Activated CD4-positive, CD25-positive, alpha-beta regulatory T cell treated with anti-CD3 and anti-CD28 coated beads, Interleukin-2, amount 50 U/mL, for 16 hours (primary cell): Measurements from ENCODE around the gene PTDSS2.
A peak's percentile ranks its signal among the peaks of the same experiment; 100 is the strongest.

Source experiments
- DNase-seq: peaks from one replicate; pipeline ENCODE4 v3.0.0-alpha.2; 2020; ENCODE audit warnings: low read depth, low spot score

PTDSS2 gene

DNA sequence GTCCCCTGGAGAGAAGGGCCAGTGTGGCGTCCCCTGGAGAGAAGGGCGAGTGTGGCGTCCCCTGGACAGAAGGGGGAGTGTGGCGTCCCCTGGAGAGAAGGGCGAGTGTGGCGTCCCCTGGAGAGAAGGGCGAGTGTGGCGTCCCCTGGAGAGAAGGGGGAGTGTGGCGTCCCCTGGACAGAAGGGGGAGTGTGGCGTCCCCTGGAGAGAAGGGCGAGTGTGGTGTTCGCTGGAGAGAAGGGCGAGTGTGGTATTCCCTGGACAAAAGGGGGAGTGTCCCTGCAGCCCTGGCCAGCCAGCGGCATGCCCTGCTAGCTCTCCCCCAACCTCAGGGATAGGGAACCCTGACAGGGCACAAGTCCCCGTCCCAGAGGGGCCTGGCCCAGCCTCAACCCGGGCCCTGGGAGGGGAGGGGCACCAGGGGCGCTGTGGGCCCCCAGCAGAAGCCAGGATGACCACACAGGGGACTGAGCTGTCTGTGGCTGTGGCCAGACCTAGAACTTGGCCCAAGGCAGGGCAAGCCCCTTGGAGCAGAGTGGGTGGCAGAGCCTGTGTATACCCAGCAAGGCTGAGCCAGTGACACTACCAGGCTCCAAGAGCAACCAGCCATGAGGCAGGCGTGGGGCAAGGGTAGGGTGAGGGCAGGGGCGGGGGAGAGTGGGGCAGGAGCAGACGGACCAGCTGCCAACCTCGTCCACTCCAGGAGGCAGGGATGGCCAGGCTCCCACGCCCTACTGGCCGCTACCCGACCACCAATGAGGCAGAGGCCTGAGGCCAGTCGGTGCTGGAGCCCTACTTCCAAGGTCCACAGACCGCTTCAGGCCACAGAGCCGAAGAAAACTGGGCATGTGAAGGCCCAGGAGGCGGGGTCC, 81.1 kb downstream of the PTDSS2 start:
- DNase-seq: no peak

DNA sequence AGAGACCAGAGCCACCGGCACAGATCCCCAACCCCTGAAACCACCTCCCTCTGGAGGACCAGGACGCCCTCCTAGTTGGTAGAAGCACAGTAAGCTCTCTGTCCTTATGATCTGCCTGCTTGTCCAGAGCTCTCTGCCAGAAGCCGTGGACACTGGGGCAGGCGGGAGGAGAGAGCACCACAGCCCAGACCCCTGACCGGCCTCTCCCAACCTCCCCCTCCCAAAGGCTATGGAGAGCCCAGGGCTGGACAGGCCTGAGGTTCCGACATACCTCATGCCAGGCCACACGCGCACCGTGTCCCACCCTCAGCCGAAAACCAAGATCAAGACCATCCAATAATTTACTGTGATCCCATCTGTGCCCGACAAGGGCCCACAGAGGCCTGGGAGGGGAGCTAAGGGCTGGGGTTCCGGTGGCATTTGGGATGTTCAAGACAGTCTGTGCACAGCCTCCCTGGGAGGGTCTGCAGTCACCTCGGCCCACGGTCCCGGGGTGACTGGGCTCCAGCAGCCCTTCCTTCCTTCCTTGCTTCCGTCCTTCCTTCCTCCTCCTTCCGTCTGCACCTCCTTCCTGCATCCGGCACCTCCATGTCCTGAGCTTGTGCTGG, 81.9 kb downstream of the PTDSS2 start:
- DNase-seq: no peak

DNA sequence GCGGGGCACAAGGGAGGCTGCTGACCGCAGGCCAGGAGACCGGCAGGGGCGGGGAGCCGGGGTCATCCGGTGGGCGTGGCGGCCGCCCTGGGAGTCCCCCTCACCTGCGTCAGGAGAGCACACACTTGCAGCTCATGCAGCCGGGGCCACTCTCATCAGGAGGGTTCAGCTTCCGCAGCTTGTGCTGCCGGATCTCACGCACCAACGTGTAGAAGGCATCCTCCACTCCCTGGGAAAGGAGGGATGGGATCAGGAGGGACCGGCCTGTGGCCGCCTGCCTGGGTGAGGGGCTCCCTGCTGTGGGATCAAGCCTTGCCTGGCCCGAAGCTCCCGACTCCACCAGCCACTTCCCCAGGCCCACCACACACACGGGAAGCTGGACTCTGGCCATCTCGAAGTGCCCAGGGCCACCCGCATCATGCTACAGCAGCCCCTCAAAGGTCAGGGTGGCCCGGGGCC, 82.5 kb downstream of the PTDSS2 start:
- DNase-seq: no peak

DNA sequence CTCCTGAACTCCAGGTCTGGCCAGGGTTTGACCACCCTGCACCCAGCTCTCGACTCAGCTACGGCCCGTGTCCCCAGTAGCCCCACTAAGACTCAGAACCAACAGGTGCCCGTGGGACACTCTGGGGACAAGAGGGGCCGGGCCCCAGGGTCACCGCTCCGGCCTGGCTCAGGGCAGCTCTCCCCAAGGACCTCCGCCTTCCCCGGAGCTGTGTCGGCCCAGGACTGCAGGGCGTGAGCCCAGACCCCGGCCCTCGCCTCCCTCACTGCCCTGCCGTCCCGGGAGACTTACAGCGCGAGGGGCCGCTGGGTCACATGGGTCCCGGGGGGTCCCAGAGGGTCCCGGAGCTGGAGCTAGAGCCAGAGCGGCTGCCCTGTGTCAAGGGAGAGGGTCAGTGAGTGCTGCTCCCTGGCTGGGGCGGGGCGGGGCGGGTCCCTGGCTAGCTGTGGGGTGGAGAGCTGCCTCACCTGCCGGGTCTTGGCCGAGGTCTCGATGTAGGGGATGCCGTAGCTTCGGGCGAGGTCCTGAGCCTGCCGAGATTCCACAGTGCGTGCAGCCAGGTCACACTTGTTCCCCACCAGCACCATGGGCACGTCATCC, 83.0 kb downstream of the PTDSS2 start:
- no peak for DNase-seq

DNA sequence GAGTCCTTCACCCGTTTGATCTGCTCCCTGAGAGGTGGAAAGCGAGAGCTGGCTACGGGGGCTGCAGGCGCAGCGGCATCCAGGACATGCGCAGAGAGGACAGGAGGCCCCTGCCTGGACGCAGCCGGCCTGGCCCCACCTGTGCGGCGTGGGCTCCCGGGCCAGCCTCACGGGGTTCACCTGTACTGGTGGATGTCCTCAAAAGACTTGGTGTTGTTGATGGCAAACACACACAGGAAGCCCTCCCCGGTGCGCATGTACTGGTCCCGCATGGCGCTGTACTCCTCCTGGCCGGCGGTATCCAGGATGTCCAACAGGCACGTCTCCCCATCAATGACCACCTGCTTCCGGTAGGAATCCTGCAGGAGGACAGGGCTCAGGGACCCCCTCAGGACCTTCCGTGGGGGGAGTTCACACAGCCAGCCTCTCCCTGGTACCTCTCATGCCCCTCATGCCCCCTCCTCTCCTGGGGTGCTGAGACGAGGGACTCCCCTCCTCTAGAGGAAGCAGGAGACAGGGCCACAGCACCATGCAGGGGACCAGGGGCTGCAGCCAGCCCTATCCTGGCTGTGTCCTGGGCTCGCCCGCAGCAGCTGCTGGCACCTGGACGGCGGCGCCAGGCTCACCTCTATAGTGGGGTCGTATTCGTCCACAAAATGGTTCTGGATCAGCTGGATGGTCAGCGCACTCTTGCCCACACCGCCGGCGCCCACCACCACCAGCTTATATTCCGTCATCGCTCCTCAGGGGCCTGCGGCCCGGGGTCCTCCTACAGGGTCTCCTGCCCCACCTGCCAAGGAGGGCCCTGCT, 83.7 kb downstream of the PTDSS2 start:
- DNase-seq: no peak

GRCh38 chr11:534396-535209, 84.5 kb downstream of the PTDSS2 start:
- DNase-seq: no peak

GRCh38 chr11:535210-535518, 85.1 kb downstream of the PTDSS2 start:
- no peak for DNase-seq

DNA sequence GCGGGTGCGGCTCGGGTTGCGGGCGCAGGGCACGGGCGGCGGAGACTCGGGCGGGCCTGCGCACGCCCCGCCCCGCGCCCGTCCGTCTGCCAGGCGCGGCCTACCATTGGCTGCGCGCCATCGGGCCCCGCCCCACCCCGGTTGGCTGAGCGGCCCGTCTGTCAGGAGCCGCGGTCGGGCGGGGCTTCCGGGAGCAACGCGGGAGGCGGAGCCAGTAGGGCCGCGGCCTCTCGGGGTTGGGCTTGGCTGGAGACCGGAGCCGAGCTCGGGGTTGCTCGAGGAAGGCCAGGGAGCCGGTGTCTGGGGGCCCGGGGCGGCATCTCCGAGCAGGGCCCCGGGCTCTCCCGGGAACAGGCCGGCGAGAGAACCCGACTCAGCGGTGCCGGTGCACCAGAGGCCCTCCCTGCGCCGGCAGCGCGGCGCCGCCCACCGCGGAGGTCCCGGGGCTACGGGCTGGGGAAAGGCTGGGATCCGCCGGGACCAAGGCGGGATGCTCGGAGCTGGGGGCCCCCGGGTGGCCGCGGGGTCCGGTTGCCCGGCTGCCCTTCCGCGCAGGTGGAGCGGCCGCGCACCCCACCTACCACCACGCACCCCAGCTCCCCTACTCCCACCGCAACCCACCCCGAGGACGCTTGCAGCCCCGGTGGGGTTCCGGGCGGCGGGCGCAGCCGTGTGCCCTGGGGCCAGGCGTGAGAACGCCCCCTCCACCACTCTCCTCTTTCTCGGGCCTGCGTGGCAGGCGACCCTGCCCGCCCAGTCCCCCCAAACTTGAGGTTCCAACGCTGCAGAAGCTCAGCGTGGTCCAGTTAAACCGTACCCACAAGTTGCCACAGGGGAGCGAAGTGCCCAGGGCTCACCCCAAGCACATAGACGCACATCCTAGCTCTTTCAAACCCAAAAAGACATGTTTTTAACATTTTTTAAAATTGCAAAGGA, 85.7 kb downstream of the PTDSS2 start, which contains the start of gene HRAS:
Gene HRAS (minus strand): TSS at position 58 of the 936 bp plus-strand sequence.
- DNase-seq: peak; percentile 89

GRCh38 chr11:536841-537621, 87.0 kb downstream of the PTDSS2 start, which contains the start of gene LRRC56:
LRRC56 (plus strand) TSS chr11:537527; CDS start chr11:540685, 3,158 bp downstream.
- peak; percentile 80 for DNase-seq

DNA sequence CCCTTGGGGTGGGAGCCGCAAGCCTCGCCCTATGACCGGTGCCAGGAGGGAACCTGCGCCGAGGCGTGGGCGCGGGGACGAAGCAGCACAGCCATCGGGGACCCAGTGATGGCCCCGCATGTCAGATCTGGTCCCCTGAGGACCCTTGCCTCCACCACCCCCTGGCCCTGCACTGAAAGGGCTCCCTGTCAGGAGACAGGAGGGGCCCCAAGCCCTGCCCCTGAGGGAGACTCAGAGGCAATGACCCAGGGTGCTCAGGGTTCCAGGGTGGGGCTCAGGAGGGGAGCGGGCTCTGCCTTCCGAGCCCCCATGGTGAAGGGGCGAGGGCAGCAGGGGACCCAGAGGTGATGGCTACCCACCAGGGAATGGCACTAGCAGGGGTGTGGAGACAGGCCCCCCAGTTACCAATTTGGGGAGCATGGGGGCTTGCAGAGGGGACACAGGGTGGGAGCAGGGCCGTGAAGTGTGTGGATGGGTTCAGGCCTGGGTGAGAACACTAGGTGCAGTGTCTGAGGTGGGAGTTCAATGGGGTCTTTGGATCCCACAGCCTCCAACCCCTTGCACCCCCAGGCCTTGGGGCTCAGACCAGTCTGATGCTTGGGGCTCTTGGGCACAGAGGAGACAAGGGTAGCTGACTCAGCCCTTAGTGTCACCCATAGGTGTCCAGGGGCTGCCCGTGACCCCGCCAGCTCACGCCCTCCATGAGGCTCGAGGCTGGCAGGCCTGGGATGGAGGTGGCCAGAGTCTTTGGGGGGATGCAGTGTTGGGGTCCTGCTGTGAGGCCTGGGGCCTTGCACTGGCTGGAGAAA, 87.7 kb downstream of the PTDSS2 start:
- DNase-seq: no peak

DNA sequence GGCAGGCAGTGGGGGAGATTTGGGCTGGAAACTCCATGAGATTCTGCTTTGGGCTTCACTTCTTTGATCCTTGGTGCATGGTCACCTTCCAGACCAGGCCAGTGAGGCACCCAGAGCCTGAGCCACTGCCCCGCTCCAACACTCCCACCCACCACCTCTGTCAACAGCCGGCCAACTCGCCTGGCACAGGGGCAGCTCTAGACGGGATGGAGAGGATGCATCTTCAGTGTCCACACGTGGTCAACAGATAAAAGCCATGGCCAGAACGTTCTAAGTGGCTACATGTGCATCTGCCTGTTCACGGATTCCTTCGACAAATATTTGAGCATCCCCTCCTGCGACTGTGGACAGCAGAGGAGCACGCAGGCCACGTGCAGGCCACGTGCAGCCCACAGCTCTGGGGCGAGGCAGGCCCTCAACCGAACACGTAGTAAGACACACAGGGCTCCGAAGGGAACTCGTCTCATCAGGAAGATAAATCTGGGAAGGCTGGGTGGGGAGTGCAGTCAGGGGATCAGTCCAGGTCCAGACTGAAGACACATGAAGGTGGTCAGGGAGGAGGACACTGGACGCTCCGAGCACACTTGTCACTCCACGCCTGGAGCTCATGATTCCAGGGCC, 88.5 kb downstream of the PTDSS2 start:
- no peak for DNase-seq

DNA sequence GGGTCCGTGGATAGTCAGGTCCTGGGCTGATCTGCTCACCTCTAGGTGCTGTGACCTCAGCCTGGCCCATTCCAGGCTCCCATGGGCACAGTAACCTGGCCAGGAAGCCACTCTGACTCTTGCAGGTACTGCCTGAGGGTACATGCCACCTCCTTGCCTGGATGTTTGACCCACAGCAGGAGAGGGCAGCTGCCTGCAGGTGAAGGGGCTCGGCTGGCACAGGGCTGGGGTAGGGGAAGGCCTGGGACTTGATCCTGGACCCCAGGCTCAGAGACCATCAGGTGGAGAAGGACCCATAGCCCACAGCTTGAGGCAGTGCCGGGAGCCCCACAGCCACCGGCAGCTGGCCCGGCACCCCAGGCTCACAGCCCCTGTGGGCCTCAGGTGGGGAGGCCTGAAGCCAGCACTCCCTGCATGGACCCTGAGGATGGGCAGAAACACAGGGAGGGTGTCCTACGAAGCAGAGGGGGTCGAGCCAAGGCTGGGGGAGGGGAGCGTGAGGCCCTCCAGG, 89.9 kb downstream of the PTDSS2 start:
- DNase-seq: no peak
